HG03571 (cell line): ENCODE data around the gene RNASE8.
"Not testable (repeated sequence)": the region's sequence is repeated elsewhere in the genome, so short reads cannot be mapped to it uniquely, and the experiment has no call there.

ENCODE experiments used
- ATAC-seq: cut with Tn5 transposase; IDR thresholded peaks from one replicate; pipeline ENCODE4 v1.9.1; 2021; ENCODE audit not compliant: unreplicated experiment

Gene RNASE8

GRCh38 chr14:21057803-21058675 is at the start of gene RNASE8:
RNASE8 (plus strand) TSS chr14:21057822; CDS start chr14:21057893, 71 bp downstream.
- ATAC-seq, result no peak

- not testable (repeated sequence) for ATAC-seq
These were observed 47.9 kb upstream of the RNASE8 start for GRCh38 chr14:21009721-21010120.

- ATAC-seq, result no peak
These were observed 46.5 kb upstream of the RNASE8 start for GRCh38 chr14:21011136-21011535.

GRCh38 chr14:21014761-21015190 is 42.8 kb upstream of the RNASE8 start:
- ATAC-seq, result no peak

GRCh38 chr14:21015312-21015711 is 42.3 kb upstream of the RNASE8 start:
- no peak for ATAC-seq

- ATAC-seq, result no peak
These were observed 41.0 kb upstream of the RNASE8 start for GRCh38 chr14:21016413-21017190.

- ATAC-seq, result no peak
These were observed 39.9 kb upstream of the RNASE8 start for GRCh38 chr14:21017528-21018245.

GRCh38 chr14:21018286-21018685 is 39.3 kb upstream of the RNASE8 start:
- ATAC-seq, result no peak

GRCh38 chr14:21018781-21019180 is 38.8 kb upstream of the RNASE8 start:
- ATAC-seq, result no peak

- no peak for ATAC-seq
These were observed 38.3 kb upstream of the RNASE8 start for GRCh38 chr14:21019366-21019765.

- no peak for ATAC-seq
These were observed 36.6 kb upstream of the RNASE8 start for GRCh38 chr14:21020977-21021545.

GRCh38 chr14:21022686-21023085 is 34.9 kb upstream of the RNASE8 start:
- ATAC-seq, result no peak

GRCh38 chr14:21023174-21023573 is 34.4 kb upstream of the RNASE8 start:
- no peak for ATAC-seq

- no peak for ATAC-seq
These were observed 33.6 kb upstream of the RNASE8 start for GRCh38 chr14:21023817-21024584.

GRCh38 chr14:21024585-21025370 is 32.8 kb upstream of the RNASE8 start, which contains the start of gene NDRG2:
NDRG2 (minus strand) TSS chr14:21025061; CDS start chr14:21023315, 1,746 bp downstream.
- ATAC-seq, result no peak

- ATAC-seq, result no peak
These were observed 32.0 kb upstream of the RNASE8 start for GRCh38 chr14:21025371-21026273.

GRCh38 chr14:21026274-21026987 is 31.2 kb upstream of the RNASE8 start:
- ATAC-seq, result no peak

GRCh38 chr14:21026988-21027315 is 30.7 kb upstream of the RNASE8 start:
- no peak for ATAC-seq
